HG03521 (cell line): ENCODE results near the gene CT45A3.
"Not testable (repeated sequence)": the region's sequence is repeated elsewhere in the genome, so short reads cannot be mapped to it uniquely, and the experiment has no call there.

ENCODE experiments used
- ATAC-seq: cut with Tn5 transposase; IDR thresholded peaks from one replicate; pipeline ENCODE4 v1.9.1; 2021; ENCODE audit warnings: mild to moderate bottlenecking, moderate library complexity; ENCODE audit not compliant: unreplicated experiment

Gene CT45A3

GRCh38 chrX:135768091-135768490 is at the start of gene CT45A3:
Gene CT45A3, minus strand, starts transcription at chrX:135768191. Its CDS starts 3,747 bp downstream, at chrX:135764444.
- not testable (repeated sequence) for ATAC-seq

DNA sequence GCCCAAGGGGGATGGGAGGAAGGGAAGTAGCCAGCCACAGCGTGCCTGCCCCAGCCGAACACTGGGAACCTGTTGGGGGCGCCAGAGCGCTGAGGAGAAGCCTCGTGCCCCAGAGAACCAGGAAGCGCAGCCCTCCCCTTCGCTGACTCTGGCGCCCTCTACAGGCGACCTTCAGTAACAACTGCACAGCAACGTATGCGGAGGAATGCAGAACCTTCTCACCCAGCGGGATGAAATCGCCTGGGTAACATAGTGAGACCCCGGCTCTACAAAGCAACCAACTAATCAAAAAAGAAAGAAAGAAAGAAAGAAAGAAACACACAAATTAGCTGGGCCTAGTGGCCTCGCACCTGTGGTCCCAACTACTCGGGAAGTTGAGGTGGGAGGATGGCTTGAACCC is 34.7 kb upstream of the CT45A3 start, which contains the start of gene CT45A6:
Gene CT45A6 (minus strand): TSS at position 101 of the 400 bp plus-strand sequence. CDS start 3,794 bp downstream, outside the sequence.
- ATAC-seq: not testable (repeated sequence)

DNA sequence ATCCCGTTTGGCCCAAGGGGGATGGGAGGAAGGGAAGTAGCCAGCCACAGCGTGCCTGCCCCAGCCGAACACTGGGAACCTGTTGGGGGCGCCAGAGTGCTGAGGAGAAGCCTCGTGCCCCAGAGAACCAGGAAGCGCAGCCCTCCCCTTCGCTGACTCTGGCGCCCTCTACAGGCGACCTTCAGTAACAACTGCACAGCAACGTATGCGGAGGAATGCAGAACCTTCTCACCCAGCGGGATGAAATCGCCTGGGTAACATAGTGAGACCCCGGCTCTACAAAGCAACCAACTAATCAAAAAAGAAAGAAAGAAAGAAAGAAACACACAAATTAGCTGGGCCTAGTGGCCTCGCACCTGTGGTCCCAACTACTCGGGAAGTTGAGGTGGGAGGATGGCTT is 17.4 kb upstream of the CT45A3 start, which contains the start of gene CT45A5:
Gene CT45A5 (minus strand): TSS at position 101 of the 400 bp plus-strand sequence. CDS start 3,774 bp downstream, outside the sequence.
- not testable (repeated sequence) for ATAC-seq

DNA sequence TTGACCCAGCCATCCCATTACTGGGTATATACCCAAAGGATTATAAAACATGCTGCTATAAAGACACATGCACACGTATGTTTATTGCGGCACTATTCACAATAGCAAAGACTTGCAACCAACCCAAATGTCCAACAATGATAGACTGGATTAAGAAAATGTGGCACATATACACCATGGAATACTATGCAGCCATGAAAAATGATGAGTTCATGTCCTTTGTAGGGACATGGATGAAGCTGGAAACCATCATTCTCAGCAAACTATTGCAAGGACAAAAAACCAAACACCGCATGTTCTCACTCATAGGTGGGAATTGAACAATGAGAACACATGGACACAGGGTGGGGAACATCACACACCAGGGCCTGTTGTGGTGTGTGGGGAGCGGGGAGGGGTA is 23.3 kb downstream of the CT45A3 start:
- not testable (repeated sequence) for ATAC-seq

DNA sequence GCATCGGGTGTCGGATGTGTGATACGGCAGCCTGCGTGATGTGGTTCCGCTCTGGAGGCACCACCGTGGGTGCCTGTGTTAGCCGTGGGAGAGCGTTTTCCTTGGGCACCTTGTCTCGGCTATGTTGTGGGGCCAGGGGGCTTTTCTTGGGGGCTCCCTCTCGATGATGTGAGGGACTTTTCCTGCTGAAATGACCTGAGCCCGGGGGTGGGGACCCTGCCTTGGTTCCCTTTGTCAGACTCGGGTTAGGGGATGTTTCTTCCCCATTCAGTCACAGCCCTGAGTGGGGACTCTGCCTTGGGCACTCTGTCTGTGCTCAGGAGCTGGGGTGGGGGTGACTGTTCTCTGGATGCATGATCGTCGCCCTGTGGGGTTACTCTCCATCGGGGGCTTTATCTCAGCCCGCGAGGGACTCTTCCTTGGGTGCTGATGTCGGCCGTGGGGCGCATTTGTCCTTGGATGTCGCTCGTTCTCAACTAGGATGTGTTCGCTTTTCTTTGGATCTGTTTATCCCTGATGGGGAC is 26.7 kb downstream of the CT45A3 start:
- ATAC-seq: no peak

GRCh38 chrX:135740681-135741149 is 27.3 kb downstream of the CT45A3 start:
- peak; percentile 51 for ATAC-seq

GRCh38 chrX:135737366-135738071 is 30.5 kb downstream of the CT45A3 start:
- no peak for ATAC-seq

GRCh38 chrX:135734666-135735065 is 33.3 kb downstream of the CT45A3 start:
- ATAC-seq: not testable (repeated sequence)

DNA sequence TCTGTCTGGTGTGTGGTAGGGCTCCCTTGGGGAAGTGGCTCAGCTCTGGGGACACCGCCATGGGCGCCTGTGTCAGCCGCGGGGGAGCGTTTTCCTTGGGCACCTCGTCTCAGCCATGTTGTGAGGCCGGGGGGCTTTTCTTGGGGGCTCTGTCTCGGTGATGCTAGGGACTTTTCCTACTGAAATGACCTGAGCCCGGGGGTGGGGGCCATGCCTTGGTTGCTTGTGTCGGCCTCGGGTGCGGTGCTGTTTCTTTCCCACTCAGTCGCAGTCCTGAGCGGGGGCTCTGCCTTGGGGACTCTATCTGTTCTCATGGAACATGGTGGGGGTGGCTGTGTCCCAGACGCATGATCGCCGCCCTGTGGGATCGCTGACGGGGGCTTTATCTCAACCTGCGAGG is 54.2 kb downstream of the CT45A3 start:
- no peak for ATAC-seq

DNA sequence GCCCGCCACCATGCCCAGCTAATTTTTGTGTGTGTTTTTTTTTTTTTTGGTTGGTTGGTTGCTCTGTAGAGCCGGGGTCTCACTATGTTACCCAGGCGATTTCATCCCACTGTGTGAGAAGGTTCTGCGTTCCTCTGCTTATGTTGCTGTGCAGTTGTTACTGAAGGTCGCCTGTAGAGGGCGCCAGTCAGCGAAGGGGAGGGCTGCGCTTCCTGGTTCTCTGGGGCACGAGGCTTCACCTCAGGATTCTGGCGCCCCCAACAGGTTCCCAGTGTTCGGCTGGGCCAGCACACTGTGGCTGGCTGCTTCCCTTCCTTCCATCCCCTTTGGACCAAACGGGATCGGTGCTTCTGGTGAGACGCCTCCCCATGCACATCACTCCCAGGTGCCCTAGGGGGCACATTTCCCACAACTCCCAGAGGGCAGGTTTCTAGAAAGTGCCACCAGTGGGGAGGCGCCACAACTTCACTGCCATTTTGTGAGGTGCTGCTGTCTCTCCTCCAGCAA is 54.8 kb downstream of the CT45A3 start, which contains the start of gene CT45A1:
Gene CT45A1 (plus strand): TSS at position 457 of the 507 bp plus-strand sequence. CDS start 5,302 bp downstream, outside the sequence.
- not testable (repeated sequence) for ATAC-seq
